Measurements from ENCODE around the gene RASSF5. TPM values are rescaled to one million over a fixed set of nuclear protein-coding genes. Genes with fewer than 3 reads are reported as not detected.

Gene RASSF5
- total and polyA plus RNA-seq, 2 donors (not counting 1 experiment from before 2014, with no cell fraction given): 69.7 to 146 TPM

DNA sequence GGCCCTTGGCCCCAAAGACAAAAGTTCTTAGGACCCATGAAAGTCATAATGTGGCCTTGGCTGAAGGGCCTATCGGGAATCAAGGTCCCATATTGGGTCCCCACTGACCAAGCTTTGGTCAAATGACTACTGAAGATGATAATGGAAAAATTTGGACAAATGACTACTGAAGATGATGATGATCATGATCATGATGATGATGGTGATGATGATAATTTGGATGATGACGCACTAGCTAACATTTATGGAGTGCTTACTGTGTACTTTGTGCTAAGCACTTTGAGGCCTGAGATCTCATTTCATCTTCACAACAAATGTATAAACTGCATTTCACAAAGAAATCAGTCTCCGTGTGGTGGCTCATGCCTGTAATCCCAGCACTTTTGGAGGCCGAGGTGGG, 65.5 kb downstream of the RASSF5 start:
- H2AFZ ChIP-seq (ENCODE audit: insufficient read depth, low read depth, low read length, poor library complexity, severe bottlenecking): no peak overlapping the region
- POLR2A ChIA-PET: no interaction called here
- intact Hi-C loops (cut with micrococcal nuclease): no loop called here

DNA sequence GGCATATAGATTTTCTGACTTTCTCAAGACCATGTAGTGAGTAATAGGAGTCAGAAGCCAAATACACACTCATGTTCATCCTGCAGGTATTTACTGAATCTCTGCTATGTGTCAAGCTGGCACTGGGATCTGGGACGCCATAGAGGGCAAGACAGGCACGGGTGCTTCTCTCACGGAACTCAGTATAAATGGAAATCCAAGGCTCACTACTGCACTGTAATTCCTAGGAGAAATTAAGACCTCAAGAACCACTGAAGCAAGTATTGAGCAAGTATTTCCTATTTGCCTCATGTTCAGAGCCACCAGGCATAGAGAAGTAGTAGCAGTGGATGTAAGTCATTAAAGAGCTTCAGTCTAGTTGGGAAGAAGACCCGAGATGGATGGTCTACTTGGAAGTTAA, 66.0 kb downstream of the RASSF5 start:
- Histone ChIP-seq H3K9me3 (ENCODE audit: control extremely low read depth in 1 of 3, control insufficient read depth in 2 of 3, insufficient read depth in 1 of 3, low read length in 2 of 3) (no peaks in the 10 kb centered on the region), H3K27me3 (replicated peaks in 1 of 4; ENCODE audit: control extremely low read depth in 1 of 4, control insufficient read depth in 3 of 4, insufficient read depth in 4 of 4, low read length in 3 of 4) (no peaks in the 10 kb centered on the region), H3K4me3 (ENCODE audit: control extremely low read depth in 1 of 5, extremely low read depth in 1 of 5, insufficient read depth in 1 of 5, low read depth in 2 of 5, low read length in 4 of 5) (no peak overlapping the region), H3K36me3 (replicated peaks in 1 of 2; ENCODE audit: control extremely low read depth in 1 of 2, control insufficient read depth in 1 of 2, extremely low read depth in 1 of 2, insufficient read depth in 2 of 2, low read length in 1 of 2) (peaks cover 0 to 66% of the 10 kb centered on the region in 2 experiments), H3K4me2 (replicated peaks; ENCODE audit: low read depth, low read length, poor library complexity, severe bottlenecking) (no peak overlapping the region), H4K20me1 (ENCODE audit: control insufficient read depth, insufficient read depth, low read length, poor library complexity, severe bottlenecking) (peaks cover 38% of the 10 kb centered on the region), H2AFZ (ENCODE audit: insufficient read depth, low read depth, low read length, poor library complexity, severe bottlenecking) (no peak overlapping the region), H3K4me1 (ENCODE audit: control insufficient read depth in 2 of 2, insufficient read depth in 2 of 2, low read length in 2 of 2) (peaks cover 70 to 89% of the 10 kb centered on the region in 2 donors), H3K27ac (ENCODE audit: low read length in 2 of 2) (peak overlapping the region in 1 of 2 donors; percentile 96), H3K9ac (ENCODE audit: low read length) (no peak overlapping the region), H3K79me2 (ENCODE audit: control insufficient read depth, insufficient read depth, low read length) (peaks cover 97% of the 10 kb centered on the region)
- intact Hi-C loops (cut with micrococcal nuclease): no loop called here
- ChIA-PET CTCF (interaction anchor here (1.2 to 3.3 kb wide), 3 partner anchors 10 to 28 kb away, joined by 3 to 16 read pairs (median 13); no protein-coding TSS in a partner anchor), POLR2A (no interaction called here)
- WGBS (ENCODE audit: insufficient coverage): 98% methylated on average over 4 of the region's 4 CpGs
- Mint-ChIP-seq H3K4me3 (no peak overlapping the region), H3K27me3 (no peaks in the 10 kb centered on the region), H3K9me3 (ENCODE audit: insufficient read depth) (no peaks in the 10 kb centered on the region), H3K4me1 (peaks cover 90% of the 10 kb centered on the region), H3K27ac (peak overlapping the region; percentile 81)
- DNase-seq (no peak), ATAC-seq (ENCODE audit: low read depth) (no peak)
- TF ChIP-seq, protein P1, sequence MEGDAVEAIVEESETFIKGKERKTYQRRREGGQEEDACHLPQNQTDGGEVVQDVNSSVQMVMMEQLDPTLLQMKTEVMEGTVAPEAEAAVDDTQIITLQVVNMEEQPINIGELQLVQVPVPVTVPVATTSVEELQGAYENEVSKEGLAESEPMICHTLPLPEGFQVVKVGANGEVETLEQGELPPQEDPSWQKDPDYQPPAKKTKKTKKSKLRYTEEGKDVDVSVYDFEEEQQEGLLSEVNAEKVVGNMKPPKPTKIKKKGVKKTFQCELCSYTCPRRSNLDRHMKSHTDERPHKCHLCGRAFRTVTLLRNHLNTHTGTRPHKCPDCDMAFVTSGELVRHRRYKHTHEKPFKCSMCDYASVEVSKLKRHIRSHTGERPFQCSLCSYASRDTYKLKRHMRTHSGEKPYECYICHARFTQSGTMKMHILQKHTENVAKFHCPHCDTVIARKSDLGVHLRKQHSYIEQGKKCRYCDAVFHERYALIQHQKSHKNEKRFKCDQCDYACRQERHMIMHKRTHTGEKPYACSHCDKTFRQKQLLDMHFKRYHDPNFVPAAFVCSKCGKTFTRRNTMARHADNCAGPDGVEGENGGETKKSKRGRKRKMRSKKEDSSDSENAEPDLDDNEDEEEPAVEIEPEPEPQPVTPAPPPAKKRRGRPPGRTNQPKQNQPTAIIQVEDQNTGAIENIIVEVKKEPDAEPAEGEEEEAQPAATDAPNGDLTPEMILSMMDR (IDR thresholded peaks at IDR 0.05): no peak
- no peak for TF ChIP-seq EZH2 (IDR thresholded peaks at IDR 0.05; ENCODE audit: borderline replicate concordance, insufficient read depth, low read depth, low read length, poor library complexity, severe bottlenecking)

More for the DNA sequence above, 65.5 kb downstream of the RASSF5 start:
- no peak overlapping the region for H3K4me3 ChIP-seq (ENCODE audit: control extremely low read depth in 1 of 5, extremely low read depth in 1 of 5, insufficient read depth in 1 of 5, low read depth in 2 of 5, low read length in 4 of 5)
- no peak for ATAC-seq (ENCODE audit: low read depth)
- peak overlapping the region in 1 of 2 donors; percentile 96 for H3K27ac ChIP-seq (ENCODE audit: low read length in 2 of 2)
- peaks cover 43% of the 10 kb centered on the region for H4K20me1 ChIP-seq (ENCODE audit: control insufficient read depth, insufficient read depth, low read length, poor library complexity, severe bottlenecking)
- Mint-ChIP-seq H3K9me3 (ENCODE audit: insufficient read depth) (no peaks in the 10 kb centered on the region), H3K27me3 (no peaks in the 10 kb centered on the region), H3K27ac (peak overlapping the region; percentile 11), H3K4me1 (peaks cover 88% of the 10 kb centered on the region), H3K4me3 (no peak overlapping the region)
- H3K36me3 ChIP-seq (replicated peaks in 1 of 2; ENCODE audit: control extremely low read depth in 1 of 2, control insufficient read depth in 1 of 2, extremely low read depth in 1 of 2, insufficient read depth in 2 of 2, low read length in 1 of 2): peaks cover 0 to 71% of the 10 kb centered on the region in 2 experiments
- CTCF ChIA-PET: interaction anchor here (1.2 to 3.3 kb wide), 3 partner anchors 10 to 28 kb away, joined by 3 to 16 read pairs (median 4); no protein-coding TSS in a partner anchor
- TF ChIP-seq EZH2 (IDR thresholded peaks at IDR 0.05; ENCODE audit: borderline replicate concordance, insufficient read depth, low read depth, low read length, poor library complexity, severe bottlenecking): no peak
- TF ChIP-seq, protein P1 (IDR thresholded peaks at IDR 0.05): no peak
- H3K9ac ChIP-seq (ENCODE audit: low read length): no peak overlapping the region
- H3K4me1 ChIP-seq (ENCODE audit: control insufficient read depth in 2 of 2, insufficient read depth in 2 of 2, low read length in 2 of 2): peaks cover 68 to 89% of the 10 kb centered on the region in 2 donors
- H3K79me2 ChIP-seq (ENCODE audit: control insufficient read depth, insufficient read depth, low read length): peaks cover 97% of the 10 kb centered on the region
- no peaks in the 10 kb centered on the region for H3K9me3 ChIP-seq (ENCODE audit: control extremely low read depth in 1 of 3, control insufficient read depth in 2 of 3, insufficient read depth in 1 of 3, low read length in 2 of 3)
- 96% methylated on average over 2 of the region's 4 CpGs for WGBS (ENCODE audit: insufficient coverage)
- no peak overlapping the region for H3K4me2 ChIP-seq (replicated peaks; ENCODE audit: low read depth, low read length, poor library complexity, severe bottlenecking)
- no peak for DNase-seq
- no peaks in the 10 kb centered on the region for H3K27me3 ChIP-seq (replicated peaks in 1 of 4; ENCODE audit: control extremely low read depth in 1 of 4, control insufficient read depth in 3 of 4, insufficient read depth in 4 of 4, low read length in 3 of 4)

All from B cell (primary cell).